ENCODE data around the gene STK4.

Gene STK4

GRCh38 chr20:44955270-44955669, 11.0 kb upstream of the STK4 start:
- DNase-seq, result no peak

- DNase-seq, result no peak
Observed at GRCh38 chr20:44956410-44956809, 9.9 kb upstream of the STK4 start.

GRCh38 chr20:44958276-44958675, 8.0 kb upstream of the STK4 start:
- no peak for DNase-seq

GRCh38 chr20:44959082-44959637, 7.2 kb upstream of the STK4 start:
- no peak for DNase-seq

GRCh38 chr20:44959638-44960102, 6.6 kb upstream of the STK4 start:
- peak in 3 of 5 experiments; percentile 46 to 74 (median 71) for DNase-seq

GRCh38 chr20:44960103-44960852, 6.0 kb upstream of the STK4 start, which contains the start of gene TOMM34:
Gene TOMM34 (minus strand): TSS chr20:44960397. CDS start chr20:44960333, 64 bp downstream.
- DNase-seq, result peak; percentile 87 to 95 (median 93)

GRCh38 chr20:44961011-44961869, 5.1 kb upstream of the STK4 start:
- no peak for DNase-seq

- DNase-seq, result no peak
Observed at GRCh38 chr20:44961870-44962267, 4.4 kb upstream of the STK4 start.

- no peak for DNase-seq
Observed at GRCh38 chr20:44962483-44962882, 3.8 kb upstream of the STK4 start.

GRCh38 chr20:44963325-44964215, 2.7 kb upstream of the STK4 start:
- DNase-seq, result no peak

GRCh38 chr20:44965651-44966029, 672 bp upstream of the STK4 start:
- DNase-seq, result no peak

GRCh38 chr20:44967207-44967807, 995 bp downstream of the STK4 start:
- DNase-seq, result peak in 2 of 5 experiments; percentile 48 to 84

GRCh38 chr20:44969300-44969894, 3.1 kb downstream of the STK4 start:
- peak in 1 of 5 experiments; percentile 55 for DNase-seq

- DNase-seq, result peak in 1 of 5 experiments; percentile 65
Observed at GRCh38 chr20:44970243-44970757, 4.0 kb downstream of the STK4 start.

GRCh38 chr20:44973053-44973452, 6.7 kb downstream of the STK4 start:
- DNase-seq, result no peak

- DNase-seq, result no peak
Observed at GRCh38 chr20:44976698-44977097, 10.4 kb downstream of the STK4 start.

GRCh38 chr20:44979090-44979621, 12.8 kb downstream of the STK4 start:
- peak in 4 of 5 experiments; percentile 24 to 92 (median 68) for DNase-seq

- peak in 1 of 5 experiments; percentile 48 for DNase-seq
Observed at GRCh38 chr20:44981736-44982406, 15.6 kb downstream of the STK4 start.

GRCh38 chr20:44983093-44983674, 16.9 kb downstream of the STK4 start:
- DNase-seq, result no peak

All from T-helper 2 cell (primary cell).